HG03139 (cell line): ENCODE measurements around the gene EIF2AK3.
A peak's percentile ranks its signal among the peaks of the same experiment; 100 is the strongest.
"Not testable (repeated sequence)": the region's sequence is repeated elsewhere in the genome, so short reads cannot be mapped to it uniquely, and the experiment has no call there.

Experiments used
- ATAC-seq: cut with Tn5 transposase; IDR thresholded peaks from one replicate; pipeline ENCODE4 v1.9.1; 2021; ENCODE audit not compliant: unreplicated experiment

EIF2AK3 gene

GRCh38 chr2:88627055-88627855 lies at the start of gene EIF2AK3:
Gene EIF2AK3 (minus strand): TSS chr2:88627464. CDS start chr2:88627274, 190 bp downstream.
- ATAC-seq, result peak; percentile 88

GRCh38 chr2:88673363-88673762 lies 46.1 kb upstream of the EIF2AK3 start:
- no peak for ATAC-seq

GRCh38 chr2:88671786-88672427 lies 44.6 kb upstream of the EIF2AK3 start:
- no peak for ATAC-seq

- ATAC-seq, result peak; percentile 86
These were observed 42.4 kb upstream of the EIF2AK3 start for GRCh38 chr2:88669482-88670214.

GRCh38 chr2:88668862-88669261 lies 41.6 kb upstream of the EIF2AK3 start:
- no peak for ATAC-seq

GRCh38 chr2:88667219-88667618 lies 40.0 kb upstream of the EIF2AK3 start:
- no peak for ATAC-seq

- no peak for ATAC-seq
These were observed 39.3 kb upstream of the EIF2AK3 start for GRCh38 chr2:88666576-88666975.

- ATAC-seq, result no peak
These were observed 33.4 kb upstream of the EIF2AK3 start for GRCh38 chr2:88660622-88661021.

- no peak for ATAC-seq
These were observed 32.3 kb upstream of the EIF2AK3 start for GRCh38 chr2:88659538-88659915.

- ATAC-seq, result no peak
These were observed 31.7 kb upstream of the EIF2AK3 start for GRCh38 chr2:88658881-88659537.

- no peak for ATAC-seq
These were observed 31.1 kb upstream of the EIF2AK3 start for GRCh38 chr2:88658326-88658725.

- no peak for ATAC-seq
These were observed 29.9 kb upstream of the EIF2AK3 start for GRCh38 chr2:88657131-88657530.

GRCh38 chr2:88656690-88657089 lies 29.4 kb upstream of the EIF2AK3 start:
- no peak for ATAC-seq

GRCh38 chr2:88654714-88655113 lies 27.4 kb upstream of the EIF2AK3 start:
- no peak for ATAC-seq

- no peak for ATAC-seq
These were observed 24.4 kb upstream of the EIF2AK3 start for GRCh38 chr2:88651646-88652045.

- not testable (repeated sequence) for ATAC-seq
These were observed 18.1 kb upstream of the EIF2AK3 start for GRCh38 chr2:88645291-88645882.

GRCh38 chr2:88642278-88642677 lies 15.0 kb upstream of the EIF2AK3 start:
- no peak for ATAC-seq

GRCh38 chr2:88641330-88641729 lies 14.1 kb upstream of the EIF2AK3 start:
- ATAC-seq, result no peak

GRCh38 chr2:88639865-88640264 lies 12.6 kb upstream of the EIF2AK3 start:
- no peak for ATAC-seq

- no peak for ATAC-seq
These were observed 11.5 kb upstream of the EIF2AK3 start for GRCh38 chr2:88638743-88639142.

GRCh38 chr2:88638123-88638650 lies 10.9 kb upstream of the EIF2AK3 start:
- no peak for ATAC-seq
